ENCODE data around the gene GDPD5. TPM values are rescaled to one million over a fixed set of nuclear protein-coding genes. Genes with fewer than 3 reads are reported as not detected.

Gene GDPD5
- total and polyA plus RNA-seq, 9 of the 15 experiments (the other 6 are each of a cell fraction or from before 2014, with no cell fraction given), result 0.32 to 27.3 (median 8.0) TPM

DNA sequence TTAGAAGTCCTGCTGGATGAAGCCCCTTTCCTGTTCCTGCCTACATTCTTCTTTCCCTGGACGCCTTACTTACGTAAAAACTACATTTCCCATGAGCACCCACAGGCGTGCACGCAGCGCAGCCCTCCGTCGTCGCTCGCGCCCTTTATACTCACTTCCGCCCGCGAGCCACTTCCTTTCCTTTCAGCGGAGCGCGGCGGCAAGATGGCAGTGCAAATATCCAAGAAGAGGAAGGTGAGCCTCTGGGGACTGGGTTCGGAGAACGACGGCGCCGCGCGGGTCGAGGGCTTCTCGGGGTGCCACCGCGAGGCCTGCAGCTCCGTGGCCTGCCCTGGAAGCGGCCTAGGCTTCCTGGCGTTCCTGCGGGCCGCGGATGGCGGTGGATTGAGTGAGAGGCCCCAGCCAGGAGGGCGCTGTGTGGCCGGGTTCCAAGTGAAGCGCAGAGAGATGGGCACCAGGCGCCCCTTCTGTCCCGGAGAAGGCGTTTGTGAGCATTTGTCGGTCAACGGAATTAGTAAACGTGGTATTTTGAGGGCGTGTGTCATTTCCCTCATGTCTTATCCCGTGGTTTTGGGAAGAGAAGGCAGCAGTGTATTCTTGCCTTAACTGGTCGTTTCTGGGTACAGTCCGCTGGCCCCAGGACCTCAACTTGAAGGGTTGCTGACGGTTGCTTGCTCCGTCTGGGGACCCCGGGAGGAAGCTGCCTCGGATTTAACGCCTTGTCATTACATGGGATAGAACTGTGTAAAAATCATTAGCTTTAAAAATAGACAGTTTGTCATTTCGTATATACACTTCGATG, 126.2 kb downstream of the GDPD5 start, which contains the start of gene RPS3 (continued):
- peak; percentile 35; the same call in 1 of the 2 replicates for TF ChIP-seq ESRRA (IDR thresholded peaks at IDR 0.05; ENCODE audit: borderline replicate concordance, low read depth)
- peak; percentile 97 for TF ChIP-seq GABPA (tag; conservative IDR thresholded peaks at IDR 0.05; ENCODE audit: low read depth)
- TF ChIP-seq, protein P1, sequence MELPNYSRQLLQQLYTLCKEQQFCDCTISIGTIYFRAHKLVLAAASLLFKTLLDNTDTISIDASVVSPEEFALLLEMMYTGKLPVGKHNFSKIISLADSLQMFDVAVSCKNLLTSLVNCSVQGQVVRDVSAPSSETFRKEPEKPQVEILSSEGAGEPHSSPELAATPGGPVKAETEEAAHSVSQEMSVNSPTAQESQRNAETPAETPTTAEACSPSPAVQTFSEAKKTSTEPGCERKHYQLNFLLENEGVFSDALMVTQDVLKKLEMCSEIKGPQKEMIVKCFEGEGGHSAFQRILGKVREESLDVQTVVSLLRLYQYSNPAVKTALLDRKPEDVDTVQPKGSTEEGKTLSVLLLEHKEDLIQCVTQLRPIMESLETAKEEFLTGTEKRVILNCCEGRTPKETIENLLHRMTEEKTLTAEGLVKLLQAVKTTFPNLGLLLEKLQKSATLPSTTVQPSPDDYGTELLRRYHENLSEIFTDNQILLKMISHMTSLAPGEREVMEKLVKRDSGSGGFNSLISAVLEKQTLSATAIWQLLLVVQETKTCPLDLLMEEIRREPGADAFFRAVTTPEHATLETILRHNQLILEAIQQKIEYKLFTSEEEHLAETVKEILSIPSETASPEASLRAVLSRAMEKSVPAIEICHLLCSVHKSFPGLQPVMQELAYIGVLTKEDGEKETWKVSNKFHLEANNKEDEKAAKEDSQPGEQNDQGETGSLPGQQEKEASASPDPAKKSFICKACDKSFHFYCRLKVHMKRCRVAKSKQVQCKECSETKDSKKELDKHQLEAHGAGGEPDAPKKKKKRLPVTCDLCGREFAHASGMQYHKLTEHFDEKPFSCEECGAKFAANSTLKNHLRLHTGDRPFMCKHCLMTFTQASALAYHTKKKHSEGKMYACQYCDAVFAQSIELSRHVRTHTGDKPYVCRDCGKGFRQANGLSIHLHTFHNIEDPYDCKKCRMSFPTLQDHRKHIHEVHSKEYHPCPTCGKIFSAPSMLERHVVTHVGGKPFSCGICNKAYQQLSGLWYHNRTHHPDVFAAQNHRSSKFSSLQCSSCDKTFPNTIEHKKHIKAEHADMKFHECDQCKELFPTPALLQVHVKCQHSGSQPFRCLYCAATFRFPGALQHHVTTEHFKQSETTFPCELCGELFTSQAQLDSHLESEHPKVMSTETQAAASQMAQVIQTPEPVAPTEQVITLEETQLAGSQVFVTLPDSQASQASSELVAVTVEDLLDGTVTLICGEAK (IDR thresholded peaks at IDR 0.05), result peak; percentile 96
- TF ChIP-seq, protein P1 (CRISPR knock-in tag; IDR thresholded peaks at IDR 0.05), result no peak
- TF ChIP-seq, protein P2, sequence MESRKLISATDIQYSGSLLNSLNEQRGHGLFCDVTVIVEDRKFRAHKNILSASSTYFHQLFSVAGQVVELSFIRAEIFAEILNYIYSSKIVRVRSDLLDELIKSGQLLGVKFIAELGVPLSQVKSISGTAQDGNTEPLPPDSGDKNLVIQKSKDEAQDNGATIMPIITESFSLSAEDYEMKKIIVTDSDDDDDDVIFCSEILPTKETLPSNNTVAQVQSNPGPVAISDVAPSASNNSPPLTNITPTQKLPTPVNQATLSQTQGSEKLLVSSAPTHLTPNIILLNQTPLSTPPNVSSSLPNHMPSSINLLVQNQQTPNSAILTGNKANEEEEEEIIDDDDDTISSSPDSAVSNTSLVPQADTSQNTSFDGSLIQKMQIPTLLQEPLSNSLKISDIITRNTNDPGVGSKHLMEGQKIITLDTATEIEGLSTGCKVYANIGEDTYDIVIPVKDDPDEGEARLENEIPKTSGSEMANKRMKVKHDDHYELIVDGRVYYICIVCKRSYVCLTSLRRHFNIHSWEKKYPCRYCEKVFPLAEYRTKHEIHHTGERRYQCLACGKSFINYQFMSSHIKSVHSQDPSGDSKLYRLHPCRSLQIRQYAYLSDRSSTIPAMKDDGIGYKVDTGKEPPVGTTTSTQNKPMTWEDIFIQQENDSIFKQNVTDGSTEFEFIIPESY (CRISPR knock-in tag; IDR thresholded peaks at IDR 0.05), result peak; percentile 65
- TF ChIP-seq, protein P3, sequence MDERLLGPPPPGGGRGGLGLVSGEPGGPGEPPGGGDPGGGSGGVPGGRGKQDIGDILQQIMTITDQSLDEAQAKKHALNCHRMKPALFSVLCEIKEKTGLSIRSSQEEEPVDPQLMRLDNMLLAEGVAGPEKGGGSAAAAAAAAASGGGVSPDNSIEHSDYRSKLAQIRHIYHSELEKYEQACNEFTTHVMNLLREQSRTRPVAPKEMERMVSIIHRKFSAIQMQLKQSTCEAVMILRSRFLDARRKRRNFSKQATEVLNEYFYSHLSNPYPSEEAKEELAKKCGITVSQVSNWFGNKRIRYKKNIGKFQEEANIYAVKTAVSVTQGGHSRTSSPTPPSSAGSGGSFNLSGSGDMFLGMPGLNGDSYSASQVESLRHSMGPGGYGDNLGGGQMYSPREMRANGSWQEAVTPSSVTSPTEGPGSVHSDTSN (CRISPR knock-in tag; IDR thresholded peaks at IDR 0.05; ENCODE audit: low read depth), result no peak
- TF ChIP-seq, protein P3 (tag; conservative IDR thresholded peaks at IDR 0.05; ENCODE audit: low read depth), result no peak
- no peak for TF ChIP-seq SMAD2 (IDR thresholded peaks at IDR 0.05; ENCODE audit: low read depth, low read length)
- TF ChIP-seq HOXB6 (CRISPR knock-in tag; IDR thresholded peaks at IDR 0.05; ENCODE audit: borderline replicate concordance), result no peak
- no peak for TF ChIP-seq FOXK2 (conservative IDR thresholded peaks at IDR 0.05 in 1 of 2, IDR thresholded peaks at IDR 0.05 in 1 of 2; ENCODE audit: low read depth in 2 of 2)
- TF ChIP-seq HMGN3 (IDR thresholded peaks at IDR 0.05; ENCODE audit: borderline replicate concordance, extremely low read depth, insufficient read length, low read depth, low read length), result peak; percentile 43
- peak; percentile 40; the same call in 1 of the 2 replicates for TF ChIP-seq ZNF589 (CRISPR knock-in tag; IDR thresholded peaks at IDR 0.05; ENCODE audit: low read depth)
